T-helper 1 cell treated with Interleukin-12 subunit alpha and Interleukin-12 subunit beta and Interleukin-4 antibody, amounts not matched to agents 30 ng/mL and 1 ng/mL, for 36 hours (primary cell): ENCODE data around the gene C11orf97. TPM values are rescaled to one million over a fixed set of nuclear protein-coding genes. Genes with fewer than 3 reads are reported as not detected.
"Not testable (repeated sequence)": the region's sequence is repeated elsewhere in the genome, so short reads cannot be mapped to it uniquely, and the experiment has no call there.

Source experiments
- intact Hi-C: fragments of 100-400 bp; cut with micrococcal nuclease; formaldehyde crosslinking; loops from one replicate; pipeline ENCODE4 v1.15.1; 2024
- total RNA-seq: library from RNA; stranded (reverse); gene quantifications from 2 replicates; pipeline ENCODE4 v1.2.3, GENCODE V29; 2022

Gene C11orf97
- total RNA-seq, 1 donor from 2014 or later: not detected

DNA sequence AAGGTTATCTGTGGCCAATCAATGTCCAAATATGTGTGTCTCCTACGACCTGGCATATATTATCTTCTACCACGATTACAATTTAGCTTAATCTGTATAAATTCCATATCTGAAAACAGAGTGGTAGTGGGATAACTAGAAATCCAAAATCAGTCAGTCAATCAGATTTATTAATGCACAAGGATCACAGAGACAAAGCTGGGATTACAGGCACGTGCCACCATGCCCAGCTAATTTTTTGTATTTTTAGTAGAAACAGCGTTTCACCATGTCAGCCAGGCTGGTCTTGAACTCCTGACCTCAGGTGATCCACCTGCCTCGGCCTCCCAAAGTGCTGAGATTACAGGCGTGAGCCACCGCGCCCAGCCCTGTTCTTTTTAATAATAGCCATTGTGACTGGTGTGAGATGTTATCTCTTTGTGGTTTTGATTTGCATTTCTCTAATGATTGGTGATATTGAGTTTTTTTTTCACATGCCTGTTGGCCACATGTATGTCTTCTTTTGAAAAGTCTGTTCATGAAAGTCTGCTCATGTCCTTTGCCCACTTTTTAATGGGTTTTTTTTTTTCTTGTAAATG, 43.6 kb downstream of the C11orf97 start:
- intact Hi-C loops: not testable (repeated sequence)

DNA sequence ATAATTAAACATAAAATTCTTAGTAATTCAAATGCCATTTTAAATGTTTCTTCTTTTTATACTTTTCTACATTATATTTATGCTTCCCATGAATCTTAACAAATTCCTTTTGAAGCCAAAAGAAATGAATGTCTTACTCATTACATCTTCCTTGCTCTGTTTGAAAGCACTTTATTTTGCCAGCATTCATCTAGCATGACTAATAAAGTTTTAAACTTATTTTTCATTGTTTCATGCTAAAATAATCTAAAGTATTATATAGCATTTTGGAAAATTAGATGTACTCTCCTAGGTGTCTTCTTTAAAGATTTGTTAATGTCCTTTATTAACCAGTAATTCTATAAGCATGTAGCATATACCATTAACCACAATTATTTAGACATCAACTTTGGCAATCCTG, 45.2 kb downstream of the C11orf97 start:
- intact Hi-C loops: no loop called here

DNA sequence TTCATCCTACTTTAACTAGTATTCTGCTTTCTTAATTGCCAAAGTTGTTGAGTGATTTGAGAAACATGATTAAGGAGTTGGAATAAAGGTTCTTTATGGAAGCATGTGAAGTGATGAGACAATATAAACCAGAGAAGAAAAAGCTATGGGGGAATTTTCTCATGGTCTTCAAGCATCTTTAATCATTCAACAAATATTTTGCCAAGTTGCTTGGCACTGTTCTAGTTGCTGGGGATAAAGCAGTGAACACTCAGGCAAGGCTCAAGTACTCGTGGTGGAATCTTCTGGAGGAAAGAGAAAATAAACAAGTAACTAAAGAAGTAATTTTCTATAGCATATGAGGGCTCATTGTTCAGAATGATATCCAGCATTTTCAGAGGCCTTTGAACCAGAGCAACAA, 45.7 kb downstream of the C11orf97 start:
- intact Hi-C loops: no loop called here

DNA sequence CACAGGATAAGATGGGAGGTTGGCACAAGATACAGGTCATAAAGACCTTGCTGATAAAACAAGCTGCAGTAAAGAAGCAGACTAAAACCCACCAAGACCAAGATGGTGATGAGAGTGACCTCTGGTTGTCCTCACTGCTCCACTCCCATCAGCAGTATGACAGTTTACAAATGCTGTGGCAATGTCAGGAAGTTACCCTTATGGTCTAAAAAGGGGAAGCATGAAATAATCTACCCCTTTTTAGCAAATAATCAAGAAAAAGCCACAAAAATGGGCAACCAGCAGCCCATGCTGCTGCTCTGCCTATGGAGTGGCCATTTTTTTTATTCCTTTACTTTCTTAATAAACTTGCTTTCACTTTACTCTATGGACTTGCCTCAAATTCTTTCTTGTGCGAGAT, 46.2 kb downstream of the C11orf97 start:
- intact Hi-C loops: no loop called here

DNA sequence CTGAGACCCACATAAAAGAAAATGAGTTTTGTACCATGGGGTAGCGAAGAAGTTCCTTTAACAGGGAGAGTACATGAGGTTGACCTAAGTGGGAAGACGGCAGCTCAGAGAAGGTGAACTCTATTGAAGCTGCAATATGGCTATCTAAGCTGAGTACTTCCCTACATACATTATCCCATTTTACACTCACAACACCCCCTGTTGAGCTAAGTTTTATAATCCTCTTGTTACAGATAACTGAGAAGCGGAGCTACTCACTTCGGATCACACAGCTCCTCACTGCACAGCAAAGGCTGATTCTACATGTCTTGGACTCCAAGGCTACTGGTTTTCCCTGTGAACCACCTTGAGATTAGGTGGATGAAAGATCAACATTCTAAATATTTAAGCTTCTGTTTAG, 46.7 kb downstream of the C11orf97 start:
- intact Hi-C loops: no loop called here

DNA sequence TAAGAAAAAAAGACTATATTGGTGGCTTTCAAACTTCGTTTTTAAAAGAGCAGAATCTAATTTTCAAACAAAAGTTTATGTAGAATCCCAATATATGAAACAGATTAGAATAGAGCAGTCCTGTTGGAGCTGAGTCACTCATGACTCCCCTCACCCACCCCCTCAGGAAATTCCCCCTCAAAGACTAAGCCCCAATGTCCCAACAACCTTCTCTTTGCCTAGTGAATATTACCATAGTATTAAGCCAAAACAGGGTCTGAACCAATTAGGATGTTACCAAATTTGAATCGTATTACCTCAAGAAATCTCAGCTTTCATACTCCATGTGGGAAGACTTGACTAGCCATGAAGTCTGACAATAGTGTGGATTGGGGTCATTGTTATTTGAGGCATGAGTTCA, 47.1 kb downstream of the C11orf97 start:
- intact Hi-C loops: no loop called here

DNA sequence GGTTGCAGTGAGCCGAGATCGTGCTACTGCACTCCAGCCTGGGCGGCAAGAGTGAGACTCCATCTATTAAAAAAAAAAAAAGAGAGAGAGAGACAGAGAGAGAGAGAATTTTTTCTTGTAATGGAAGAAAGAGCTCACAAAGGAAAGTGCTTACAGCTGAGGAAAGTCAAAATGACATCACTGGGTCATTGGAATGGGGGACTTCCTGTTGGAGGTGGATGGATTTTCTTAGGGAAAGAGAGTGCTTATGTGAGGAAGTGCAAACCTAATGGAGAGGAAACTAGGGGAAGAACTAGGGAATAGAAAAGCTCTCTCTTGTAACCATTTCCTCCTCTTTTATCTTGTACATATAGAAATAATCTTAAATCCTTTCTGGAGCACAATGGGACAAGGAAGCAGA, 48.6 kb downstream of the C11orf97 start:
- intact Hi-C loops: no loop called here

DNA sequence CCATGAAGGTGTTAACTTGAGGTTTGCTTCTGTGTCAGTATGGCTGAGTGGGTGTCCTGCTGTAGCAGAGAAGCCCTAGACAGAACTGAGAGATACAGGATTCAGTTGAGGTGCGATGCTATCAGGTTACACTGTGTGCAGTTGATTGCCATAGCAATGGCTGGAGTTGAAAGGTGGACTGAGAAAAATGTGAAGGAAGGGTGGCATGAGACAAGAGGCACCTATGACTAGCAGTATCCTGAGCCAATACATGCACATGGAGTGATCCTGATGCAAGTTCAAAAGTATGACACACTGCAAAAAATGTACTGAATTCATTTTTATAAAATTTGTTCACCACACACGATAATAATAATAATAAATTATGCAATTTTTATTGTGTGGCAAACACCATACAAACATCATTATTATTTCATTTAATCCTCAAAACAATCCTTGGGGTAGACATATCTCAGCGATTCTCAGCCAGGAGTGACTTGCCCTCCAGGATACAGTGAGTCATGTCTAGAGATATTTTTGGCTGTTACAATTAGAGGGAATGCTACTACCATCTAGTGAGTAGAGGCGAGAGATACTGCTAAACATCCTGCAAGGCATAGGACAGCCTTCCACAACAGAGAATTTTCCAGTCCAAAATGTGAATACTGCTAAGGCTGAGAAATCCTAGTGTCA, 51.1 kb downstream of the C11orf97 start:
- intact Hi-C loops: no loop called here

DNA sequence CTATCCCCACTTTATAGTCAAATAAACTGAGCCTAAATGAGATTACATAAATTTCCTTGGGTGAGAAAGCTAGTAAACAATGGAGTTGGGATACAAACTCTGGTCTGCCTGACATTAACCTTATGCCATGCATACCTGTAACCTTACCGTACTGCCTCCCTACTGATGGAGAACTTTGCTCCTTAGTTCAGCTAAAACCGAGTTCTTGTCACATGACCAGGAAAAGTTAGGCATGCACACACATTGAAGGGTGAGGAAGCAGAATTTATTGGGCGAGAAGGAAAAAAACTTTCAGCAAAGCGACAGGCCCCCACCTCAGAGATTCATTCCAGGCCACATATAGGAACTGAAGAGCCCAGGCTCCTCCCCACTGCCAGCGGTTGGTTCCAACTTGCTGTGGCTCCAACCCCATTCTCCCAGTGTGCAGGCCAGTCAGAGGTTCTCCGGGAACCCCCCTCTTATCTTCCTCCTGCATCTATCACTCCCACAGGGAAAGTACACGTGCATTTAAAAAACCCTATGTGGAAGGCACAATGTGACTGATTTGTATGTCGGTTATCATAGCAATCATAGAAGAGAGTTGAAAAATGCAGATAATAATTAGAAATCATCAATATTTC, 51.7 kb downstream of the C11orf97 start:
- intact Hi-C loops: no loop called here

DNA sequence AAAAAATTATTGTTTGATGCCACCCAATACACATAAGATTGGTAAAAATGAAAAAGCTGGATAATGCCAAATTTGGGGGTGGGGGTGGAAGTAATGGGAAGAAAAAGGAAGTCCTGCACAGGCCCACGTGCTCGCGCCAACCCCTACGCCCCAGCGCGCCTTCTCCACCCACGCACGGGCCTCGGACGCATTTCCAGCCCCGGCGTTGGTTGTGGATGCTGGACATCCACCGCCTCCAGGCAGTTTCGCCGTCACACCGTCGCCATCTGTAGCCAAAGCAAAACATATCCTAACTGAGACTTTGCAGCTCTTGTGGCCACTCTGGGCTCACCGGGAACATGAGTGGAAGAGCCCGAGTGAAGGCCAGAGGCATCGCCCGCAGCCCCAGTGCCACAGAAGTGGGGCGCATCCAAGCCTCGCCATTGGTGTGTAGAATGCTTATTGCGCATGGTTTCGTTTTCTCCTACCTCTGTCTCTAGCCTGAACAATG, 55.0 kb downstream of the C11orf97 start, which contains the start of gene PIWIL4:
Gene PIWIL4, plus strand, starts transcription at position 188 of the 490 bp plus-strand sequence. Its CDS starts 151 bp downstream, at position 339.
- intact Hi-C loops: no loop called here

DNA sequence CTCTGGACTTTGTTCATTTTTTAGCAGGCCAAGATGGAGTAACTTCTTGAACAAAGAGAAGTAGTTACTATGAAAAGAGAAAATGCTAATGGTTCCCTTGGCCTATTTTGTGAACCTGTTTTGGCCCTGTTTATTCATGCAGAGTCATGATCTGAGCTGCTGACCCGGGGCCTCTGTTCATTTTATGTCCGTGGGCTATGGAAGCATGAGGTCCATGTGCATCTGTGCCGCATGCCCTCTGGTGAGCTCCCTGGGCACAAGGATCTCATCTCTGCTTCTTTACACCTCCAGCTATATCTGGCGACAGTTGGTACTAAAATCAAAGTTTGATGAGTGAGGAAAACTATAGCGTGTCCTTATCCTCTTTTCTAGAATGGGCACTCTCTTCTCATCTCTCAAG, 55.9 kb downstream of the C11orf97 start:
- intact Hi-C loops: no loop called here

DNA sequence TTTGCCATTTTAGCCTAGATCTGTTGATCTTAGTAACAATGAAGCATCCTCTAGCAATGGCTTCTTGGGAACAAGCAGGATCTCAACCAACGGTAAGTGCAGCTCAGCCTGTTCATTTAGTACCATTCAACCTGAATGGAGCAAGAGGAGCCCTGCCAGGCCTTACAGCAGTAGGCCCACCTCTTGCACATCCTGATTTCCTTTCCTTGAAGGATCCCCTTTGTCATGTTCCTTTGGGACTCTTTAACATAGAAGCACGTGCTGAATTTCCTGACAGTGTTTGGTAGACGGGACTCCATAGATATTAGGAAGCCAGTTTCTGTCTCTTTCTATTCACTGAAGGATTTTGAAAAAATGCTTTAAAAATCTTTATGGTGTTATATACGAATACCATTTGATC, 56.5 kb downstream of the C11orf97 start:
- intact Hi-C loops: no loop called here

DNA sequence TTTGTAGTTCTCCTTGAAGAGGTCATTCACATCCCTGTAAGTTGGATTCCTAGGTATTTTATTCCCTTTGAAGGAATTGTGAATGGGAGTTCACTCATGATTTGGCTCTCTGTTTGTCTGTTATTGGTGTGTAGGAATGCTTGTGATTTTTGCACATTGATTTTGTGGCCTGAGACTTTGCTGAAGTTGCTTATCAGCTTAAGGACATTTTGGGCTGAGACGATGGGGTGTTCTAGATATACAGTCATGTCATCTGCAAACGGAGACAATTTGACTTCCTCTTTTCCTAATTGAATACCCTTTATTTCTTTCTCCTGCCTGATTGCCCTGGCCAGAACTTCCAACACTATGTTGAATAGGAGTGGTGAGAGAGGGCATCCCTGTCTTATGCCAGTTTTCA, 60.7 kb downstream of the C11orf97 start:
- intact Hi-C loops: not testable (repeated sequence)

DNA sequence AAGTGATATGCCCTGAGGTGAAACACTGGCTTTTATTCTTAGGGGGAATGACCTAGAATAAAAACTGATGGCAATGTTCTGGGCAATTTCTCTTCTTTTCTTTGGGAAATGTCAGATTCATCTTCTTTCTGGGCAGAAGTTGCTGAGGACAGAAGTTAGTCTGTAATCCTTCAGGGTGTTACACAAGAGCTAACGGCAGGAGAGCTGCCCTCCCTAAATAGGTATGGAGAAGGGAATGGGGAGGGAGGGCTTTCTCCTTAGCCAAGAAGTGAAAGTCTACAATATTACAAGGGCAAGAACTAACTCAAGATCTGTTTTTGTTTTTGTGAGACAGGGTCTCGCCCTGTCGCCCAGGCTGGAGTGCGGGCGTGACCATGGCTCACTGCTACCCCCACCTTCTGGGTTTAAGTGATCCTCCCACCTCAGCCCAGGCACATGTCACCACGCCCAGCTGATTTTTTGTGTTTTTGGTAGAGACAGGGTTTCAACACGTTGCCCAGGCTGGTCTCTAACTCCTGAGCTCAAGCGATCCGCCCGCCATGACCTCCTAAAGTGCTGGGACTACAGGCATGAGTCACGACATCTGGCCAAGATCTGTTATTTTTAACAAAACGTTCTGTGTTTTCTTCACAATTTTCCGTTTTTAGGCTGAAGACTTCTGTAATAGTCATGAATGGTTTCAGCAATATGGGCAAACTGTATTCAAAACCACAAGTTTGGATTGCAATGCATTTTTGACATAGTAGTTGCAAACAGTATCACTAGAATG, 62.1 kb downstream of the C11orf97 start:
- intact Hi-C loops: no loop called here

DNA sequence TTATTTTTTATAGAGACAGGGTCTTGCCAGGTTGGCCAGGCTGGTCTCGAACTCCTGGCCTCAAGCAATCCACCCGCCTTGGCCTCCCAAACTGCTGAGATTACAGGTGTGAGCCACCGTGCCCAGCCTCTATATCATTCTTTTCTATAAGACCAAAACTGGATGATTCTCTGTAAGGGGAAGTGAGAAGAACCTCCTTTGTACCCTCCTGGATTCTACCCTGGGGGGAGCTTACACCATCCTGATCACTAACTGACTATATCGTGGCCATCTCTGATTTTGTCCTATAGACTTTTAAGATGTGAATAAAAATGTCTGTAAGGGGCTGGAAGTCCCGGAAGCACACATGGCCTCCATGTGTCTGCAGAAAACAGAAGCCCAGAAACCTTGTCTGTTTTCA, 64.0 kb downstream of the C11orf97 start:
- intact Hi-C loops: no loop called here

DNA sequence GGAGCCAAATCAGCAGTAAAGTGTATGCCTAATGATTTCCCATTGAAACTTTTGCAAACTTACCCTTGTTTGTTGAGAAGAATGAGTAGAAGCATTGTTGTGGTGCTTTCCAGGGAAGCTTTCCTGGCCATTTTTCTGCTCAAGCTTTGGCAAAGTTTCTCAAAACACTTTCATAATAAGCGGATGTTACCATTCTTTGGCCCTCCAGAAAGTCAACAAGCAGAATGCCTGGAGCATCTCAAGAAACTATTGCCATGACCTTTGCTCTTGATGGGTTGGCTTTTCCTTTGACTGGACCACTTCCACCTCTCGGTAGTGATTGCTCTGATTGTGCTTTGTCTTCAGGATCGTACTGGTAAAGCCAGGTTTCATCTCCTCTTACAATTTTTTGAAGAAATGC, 65.6 kb downstream of the C11orf97 start:
- intact Hi-C loops: no loop called here

Other genes starting within 250 kb of the C11orf97 start
- gene IZUMO1R, start 207.9 kb upstream of the C11orf97 start, total RNA-seq: not detected in 2 replicates
- gene GPR83, start 111.0 kb upstream of the C11orf97 start, total RNA-seq: 0.05 and 0.10 TPM in 2 replicates
- 35.8 and 36.4 TPM in 2 replicates for gene MRE11, start 18.6 kb upstream of the C11orf97 start, total RNA-seq
- gene ANKRD49, start 18.5 kb upstream of the C11orf97 start, total RNA-seq: 22.8 and 25.0 TPM in 2 replicates
- gene FUT4, start 31.5 kb downstream of the C11orf97 start, total RNA-seq: 7.1 and 7.5 TPM in 2 replicates
- gene PIWIL4, start 54.9 kb downstream of the C11orf97 start, total RNA-seq: 0.69 and 1.0 TPM in 2 replicates